HG02970 (cell line): ENCODE measurements around the gene HPSE2.
"Not testable (repeated sequence)": the region's sequence is repeated elsewhere in the genome, so short reads cannot be mapped to it uniquely, and the experiment has no call there.

Experiments
- ATAC-seq: cut with Tn5 transposase; IDR thresholded peaks from one replicate; pipeline ENCODE4 v1.9.1; 2021; ENCODE audit warnings: mild to moderate bottlenecking, moderate library complexity, moderate number of reproducible peaks; ENCODE audit not compliant: unreplicated experiment, low FRiP score

The HPSE2 gene

DNA sequence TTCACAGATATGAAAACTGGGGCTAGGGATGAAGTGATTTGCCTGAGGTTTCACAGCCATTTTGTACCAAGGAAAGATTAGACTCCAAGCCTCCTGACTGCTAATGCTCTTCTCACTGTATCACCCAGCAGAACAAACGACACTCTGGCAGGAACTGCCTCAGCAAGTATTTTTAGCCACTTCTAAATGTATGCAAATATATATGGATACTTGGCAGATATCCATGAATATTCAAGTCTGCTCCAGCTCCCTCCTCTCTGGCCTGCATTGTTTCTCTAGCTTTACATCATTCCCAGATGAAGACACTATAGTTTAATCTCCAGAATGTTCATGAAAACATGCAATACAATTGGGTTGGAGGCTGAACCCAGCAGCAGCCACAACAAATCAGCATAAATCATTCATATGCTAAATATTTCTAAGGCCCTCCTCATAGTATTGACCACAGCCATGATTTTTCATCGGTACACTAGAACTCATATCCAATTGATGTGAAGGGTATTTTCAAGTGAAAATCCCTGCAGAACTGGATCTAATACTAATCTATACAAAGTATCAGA, 65.5 kb downstream of the HPSE2 start:
- no peak for ATAC-seq

DNA sequence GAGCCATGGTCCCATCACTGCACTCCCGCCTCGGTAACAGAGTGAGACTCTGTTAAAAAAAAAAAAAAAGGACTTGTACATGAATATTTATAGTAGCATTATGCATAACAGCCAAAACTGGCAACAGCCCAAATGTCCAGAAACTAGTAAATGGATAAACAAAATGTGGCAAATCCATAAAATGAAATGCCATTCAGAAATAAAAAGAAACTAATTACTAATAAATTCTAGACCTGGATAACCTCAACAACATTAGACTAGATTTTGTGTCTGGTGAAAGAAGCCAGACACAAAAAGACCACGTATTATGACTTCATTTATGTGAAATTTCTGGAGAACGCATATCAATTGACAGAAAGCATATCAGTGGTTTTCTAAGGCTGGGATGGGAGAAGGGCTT, 74.5 kb downstream of the HPSE2 start:
- ATAC-seq: no peak

DNA sequence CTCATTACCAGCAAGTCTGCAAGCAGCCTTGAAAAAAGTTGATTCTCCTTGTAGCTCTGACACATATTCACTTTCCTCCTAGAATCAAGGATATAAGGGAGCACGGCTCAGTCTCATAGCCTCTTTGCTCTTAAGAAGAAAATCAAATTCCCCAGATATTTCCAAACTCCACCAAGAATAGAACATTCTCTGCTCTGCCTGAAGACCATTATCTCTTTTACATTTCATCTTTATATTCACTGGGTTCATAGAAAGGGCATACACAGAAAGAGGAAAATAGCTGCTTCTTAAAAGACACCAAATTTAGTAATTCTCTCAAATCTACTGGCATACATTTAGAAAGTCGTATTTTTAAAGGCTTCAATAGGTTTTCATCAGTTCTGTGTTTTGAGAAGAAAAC, 92.0 kb downstream of the HPSE2 start:
- no peak for ATAC-seq

DNA sequence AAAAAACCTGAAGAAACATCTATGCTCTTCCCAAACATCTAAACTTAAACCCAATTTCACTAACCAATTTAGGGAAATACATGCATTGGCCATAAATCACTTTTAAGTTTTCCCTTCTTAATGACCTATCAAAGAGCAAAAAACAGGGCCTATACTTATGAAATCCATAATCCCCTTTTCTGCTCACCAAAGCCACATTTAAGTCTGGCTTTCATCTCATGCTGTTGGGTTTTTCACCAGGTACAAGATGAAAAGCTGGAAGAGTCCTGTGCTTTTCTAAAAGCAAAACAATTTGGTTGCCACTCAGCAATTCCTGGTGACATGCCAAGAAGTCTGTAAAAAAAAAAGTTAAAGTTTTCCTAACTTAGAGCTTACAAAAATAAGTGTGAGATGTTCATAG, 92.6 kb downstream of the HPSE2 start:
- no peak for ATAC-seq

DNA sequence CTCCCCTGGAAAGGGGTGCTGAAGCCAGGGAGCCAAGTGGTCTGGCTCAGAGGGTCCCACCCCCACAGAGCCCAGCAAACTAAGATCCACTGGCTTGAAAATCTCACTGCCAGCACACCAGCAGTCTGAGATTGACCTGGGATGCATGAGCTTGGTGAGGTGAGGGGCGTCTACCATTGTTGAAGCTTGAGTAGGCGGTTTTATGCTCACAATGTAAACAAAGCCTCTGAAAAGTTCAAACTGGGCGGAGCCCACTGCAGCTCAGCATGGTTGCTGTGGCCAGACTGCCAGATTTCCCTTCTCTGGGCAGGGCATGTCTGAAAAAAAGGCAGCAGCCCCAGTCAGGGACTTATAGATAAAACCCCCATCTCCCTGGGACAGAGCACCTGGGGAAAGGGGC, 102.8 kb downstream of the HPSE2 start:
- not testable (repeated sequence) for ATAC-seq

DNA sequence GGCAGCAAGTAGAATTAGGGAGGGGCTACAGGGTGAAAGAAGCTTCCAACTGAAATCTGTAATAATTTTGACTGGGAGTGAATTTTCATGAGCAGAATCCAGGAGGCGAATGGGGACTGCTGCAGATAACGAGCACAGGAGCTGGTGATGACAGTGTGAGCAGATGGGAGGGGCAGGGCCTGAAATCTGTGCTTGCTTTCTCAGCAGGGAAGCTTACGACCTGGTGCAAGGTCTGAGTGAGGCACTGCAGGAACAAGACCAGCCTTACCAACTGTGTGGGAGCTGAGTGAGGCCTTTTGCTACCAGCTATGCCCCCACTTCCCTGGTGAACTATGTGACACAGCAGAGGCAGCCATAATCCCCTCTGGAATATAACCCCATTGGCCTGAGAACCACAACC, 109.8 kb downstream of the HPSE2 start:
- ATAC-seq: no peak

DNA sequence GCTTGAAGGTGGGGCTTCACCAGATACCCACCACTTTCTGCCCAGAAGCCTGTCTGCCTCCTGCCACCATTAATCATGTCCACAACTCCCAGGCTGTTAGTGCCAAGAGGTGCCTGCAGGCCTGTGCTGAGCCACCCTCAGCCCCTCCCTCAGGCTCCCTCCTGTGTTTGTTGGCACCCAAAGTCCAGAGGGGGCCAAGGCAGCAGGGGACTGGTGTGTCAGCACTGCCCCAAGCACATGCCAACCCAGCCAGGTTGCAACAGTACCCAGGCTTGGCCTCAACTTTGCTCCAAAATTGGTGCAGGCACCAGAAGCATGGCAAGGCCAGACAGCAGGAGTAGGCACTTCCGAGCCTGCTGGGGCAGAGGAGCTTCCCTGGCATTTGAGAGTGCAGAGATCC, 111.3 kb downstream of the HPSE2 start:
- no peak for ATAC-seq

DNA sequence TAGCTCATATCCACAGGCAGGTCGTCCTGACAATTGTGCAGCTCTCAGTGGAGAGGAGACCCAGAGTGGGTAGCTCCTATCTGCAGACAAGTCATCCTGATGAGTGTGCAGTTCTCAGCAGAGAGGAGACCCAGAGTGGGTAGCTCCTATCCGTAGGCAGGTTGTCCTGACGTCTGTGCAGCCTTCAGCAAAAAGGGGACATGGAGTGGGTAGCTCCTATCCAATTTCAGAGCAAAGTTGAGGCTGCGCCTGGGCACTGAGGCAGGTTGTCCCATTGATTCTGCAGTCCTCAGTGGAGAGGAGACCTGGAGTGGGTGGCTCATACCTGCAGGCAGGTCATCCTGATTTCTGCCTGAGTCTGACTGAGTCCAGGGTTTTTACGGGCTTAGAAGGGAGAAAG, 111.8 kb downstream of the HPSE2 start:
- no peak for ATAC-seq

DNA sequence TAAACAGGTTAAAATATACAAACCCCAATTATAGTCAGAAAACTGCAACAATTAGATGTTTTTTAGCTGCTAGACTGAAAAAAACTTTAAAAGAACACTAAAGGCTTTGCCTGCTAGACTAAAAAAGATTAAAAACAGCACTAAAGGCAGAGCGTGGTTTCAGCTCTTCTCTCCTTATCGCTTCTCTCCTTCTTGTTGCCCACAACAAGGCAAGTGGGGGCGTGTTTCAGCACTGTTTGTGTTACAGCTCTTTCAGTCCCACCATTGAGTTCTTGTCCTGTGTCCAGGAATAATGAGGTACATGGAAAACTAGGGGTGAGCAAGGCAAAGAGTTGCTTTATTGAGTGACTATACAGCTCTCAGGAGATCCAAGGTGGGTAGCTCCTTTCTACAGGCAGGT, 112.3 kb downstream of the HPSE2 start:
- no peak for ATAC-seq

DNA sequence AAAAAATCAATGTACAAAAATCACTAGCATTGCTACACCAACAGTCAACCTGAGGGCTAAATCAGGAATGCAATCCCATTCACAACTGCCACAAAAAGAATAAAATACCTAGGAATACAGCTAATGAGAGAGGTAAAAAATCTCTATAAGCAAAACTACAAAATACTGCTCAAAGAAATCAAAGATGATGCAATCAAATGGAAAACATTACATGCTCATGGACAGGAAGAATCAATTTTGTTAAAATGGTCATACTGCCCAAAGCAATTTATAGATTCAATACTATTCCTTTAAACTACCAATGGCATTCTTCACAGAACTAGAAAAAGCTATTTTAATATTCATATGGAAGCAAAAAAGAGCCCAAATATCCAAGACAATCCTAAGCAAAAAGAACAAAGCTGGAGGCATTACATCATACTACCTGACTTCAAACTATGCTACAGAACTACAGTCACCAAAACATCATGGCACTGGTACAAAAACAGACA, 116.3 kb downstream of the HPSE2 start:
- no peak for ATAC-seq

DNA sequence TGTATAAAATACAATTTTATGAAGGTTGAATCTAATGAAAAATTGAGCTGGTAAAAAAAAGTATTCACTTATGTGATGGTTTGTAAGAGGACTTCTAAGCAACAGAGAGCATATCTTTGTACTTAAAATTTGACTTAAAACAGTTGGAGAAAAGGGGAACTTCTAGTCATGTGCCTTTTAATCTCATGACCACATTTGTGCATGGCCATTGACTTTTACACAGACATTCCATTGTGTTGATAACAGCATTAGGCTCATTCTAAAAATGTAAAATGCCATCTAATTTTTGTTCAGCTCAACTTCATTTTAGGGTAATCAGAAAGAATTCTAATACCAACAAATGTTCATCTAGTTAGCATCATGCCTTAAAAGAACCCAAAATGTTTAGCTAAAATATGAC, 119.9 kb downstream of the HPSE2 start:
- no peak for ATAC-seq

DNA sequence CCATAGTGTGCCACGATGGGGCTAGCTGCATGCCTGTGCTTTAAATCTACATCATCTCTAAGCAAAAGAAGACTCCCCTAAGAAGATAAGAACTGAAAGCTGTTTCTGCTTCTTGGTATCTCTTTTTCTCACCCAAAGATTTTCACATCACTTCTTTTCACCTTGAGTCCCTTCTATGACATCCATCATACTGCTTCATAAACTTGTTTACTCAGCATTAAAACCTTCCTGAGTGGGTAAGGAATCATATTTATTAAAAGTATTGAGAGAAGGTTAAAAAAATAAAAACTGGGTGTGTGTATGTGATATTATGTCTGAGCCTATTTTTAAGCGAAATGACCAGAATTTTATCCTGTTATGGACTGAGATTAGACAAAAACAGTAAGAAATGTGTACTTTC, 150.3 kb downstream of the HPSE2 start:
- ATAC-seq: no peak

DNA sequence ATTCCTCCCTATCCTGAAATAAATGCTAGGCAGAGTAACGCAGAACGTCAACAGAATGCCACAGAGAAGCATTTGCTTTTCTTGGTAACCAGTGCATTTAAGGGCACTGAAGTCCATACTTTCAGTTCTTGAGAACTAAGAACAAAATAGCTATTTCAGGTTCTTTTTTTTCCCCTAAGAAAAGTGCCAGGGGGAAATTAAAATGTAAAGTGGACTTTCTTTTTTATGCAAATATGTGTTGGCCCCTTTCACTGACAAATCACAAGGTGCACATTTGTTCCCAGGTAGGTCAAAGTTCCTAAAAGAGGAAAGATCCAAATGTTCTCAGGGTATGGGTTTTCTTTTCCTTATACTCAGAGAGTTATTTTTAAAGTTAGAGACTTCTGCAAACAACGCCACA, 151.5 kb downstream of the HPSE2 start:
- no peak for ATAC-seq

DNA sequence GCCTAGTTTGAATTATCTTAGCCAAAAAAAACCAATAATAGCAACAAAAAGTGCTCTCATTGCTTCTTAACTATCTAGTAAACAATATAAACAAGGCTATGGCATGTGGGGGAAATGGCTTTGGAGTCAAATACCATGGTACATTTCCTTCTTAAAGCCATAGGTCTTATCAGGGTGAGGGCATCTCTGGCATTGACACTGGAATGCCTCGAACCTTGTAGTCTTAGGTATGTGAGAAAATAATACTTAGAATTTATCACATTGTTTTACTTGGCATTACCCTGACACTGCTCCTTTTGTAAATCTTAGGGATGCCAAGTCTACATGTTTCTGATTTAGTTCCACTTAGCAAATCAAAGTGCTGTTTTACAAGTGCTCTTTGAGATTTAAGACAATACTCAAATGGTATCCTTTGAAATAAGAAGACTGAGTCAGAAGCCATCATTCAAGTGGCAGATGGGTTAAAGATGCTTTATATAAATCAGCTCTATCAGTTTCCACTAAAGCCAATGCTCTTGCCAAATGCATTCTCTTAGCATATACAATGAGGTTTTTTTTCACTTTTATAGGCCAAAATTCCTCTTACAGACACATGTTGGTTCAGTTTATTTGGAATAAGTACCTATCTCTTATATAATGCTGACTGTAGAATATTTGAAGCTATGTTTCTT, 155.2 kb downstream of the HPSE2 start:
- ATAC-seq: no peak

DNA sequence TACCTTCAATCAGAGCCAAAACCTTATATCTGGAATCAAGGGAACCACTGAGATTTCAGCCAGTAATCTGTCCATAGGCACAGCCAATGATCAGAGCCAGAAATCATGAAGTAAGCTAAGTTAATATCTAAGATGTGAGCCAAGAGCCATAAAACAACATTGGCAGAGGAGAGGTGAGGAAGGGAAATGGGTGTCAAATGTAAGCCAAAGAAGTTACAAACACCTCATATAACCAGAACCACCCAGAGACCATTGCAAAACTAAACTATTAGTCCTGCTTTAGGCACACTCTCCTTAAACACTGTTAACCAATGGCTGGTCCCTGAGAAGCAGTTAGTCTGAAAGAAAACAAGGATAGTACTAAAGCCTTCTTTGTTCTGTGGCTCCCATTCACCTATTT, 173.1 kb downstream of the HPSE2 start:
- no peak for ATAC-seq

DNA sequence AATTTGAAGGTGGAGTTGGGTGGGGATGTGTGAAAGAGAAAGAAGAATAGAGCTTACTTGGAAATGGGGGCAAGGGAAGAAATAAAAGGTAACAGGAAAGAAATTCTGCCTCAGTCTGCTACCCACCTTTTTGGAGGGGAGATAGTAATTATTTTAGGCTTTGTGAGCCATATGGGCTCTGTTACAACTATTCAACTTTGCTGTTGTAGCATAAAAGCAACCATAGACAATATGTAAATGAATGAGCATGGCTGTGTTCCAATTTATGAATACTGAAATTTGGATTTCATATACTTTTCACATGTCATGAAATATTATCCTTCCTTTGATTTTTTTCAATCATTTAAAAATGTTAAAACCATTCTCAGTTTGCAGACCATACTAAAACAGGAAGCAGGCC, 176.9 kb downstream of the HPSE2 start:
- ATAC-seq: no peak

DNA sequence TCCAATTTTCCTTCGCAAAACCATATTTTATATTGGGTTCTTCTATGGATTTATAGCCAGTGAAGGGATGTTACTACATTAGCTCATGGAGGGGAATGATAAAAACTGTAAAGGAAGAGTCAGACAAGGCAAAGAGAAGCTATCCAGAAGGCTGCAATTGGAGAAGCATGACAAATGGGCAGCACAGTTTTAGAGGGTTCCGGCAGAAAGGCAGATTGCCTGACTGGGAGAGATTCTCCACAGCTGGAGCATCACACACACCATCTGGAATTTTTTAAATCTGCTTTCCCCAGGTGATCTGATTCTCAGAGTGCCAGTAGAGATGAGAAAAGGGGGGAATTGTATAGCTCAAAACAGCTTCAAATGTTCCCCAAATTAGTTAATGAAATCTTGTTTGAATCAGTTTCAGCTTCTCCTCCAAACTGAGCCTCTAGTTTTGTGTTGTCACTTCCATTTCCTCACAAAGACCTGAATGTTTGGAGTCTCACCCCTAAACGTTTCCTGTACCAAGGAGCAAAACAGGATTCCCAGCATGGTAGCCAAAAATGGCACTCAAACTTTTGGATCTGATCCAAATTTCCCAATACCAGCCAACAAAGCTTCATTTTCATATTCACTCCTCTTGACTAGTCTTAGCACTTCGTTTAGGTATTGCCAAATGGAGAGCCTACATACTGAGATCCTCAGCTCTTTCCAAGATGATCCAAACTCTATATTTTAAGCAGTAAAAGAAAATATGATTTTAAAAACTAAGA, 177.5 kb downstream of the HPSE2 start:
- no peak for ATAC-seq

DNA sequence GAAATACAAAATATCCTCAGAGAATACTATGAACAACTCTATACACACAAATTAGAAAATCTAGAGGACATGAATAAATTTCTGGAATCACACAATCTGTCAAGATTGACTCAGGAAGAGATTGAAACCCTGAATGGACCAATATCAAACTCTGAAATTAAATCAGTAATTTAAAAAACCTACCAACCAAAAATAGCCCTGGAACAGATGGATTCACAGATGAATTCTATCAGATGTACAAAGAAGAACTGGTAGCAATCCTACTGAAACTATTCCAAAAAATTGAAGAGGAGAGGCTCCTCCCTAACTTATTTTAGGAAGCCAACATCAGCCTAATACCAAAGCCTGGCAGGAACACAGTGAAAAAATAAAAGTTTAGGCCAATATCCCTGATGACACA, 190.0 kb downstream of the HPSE2 start:
- ATAC-seq: no peak

DNA sequence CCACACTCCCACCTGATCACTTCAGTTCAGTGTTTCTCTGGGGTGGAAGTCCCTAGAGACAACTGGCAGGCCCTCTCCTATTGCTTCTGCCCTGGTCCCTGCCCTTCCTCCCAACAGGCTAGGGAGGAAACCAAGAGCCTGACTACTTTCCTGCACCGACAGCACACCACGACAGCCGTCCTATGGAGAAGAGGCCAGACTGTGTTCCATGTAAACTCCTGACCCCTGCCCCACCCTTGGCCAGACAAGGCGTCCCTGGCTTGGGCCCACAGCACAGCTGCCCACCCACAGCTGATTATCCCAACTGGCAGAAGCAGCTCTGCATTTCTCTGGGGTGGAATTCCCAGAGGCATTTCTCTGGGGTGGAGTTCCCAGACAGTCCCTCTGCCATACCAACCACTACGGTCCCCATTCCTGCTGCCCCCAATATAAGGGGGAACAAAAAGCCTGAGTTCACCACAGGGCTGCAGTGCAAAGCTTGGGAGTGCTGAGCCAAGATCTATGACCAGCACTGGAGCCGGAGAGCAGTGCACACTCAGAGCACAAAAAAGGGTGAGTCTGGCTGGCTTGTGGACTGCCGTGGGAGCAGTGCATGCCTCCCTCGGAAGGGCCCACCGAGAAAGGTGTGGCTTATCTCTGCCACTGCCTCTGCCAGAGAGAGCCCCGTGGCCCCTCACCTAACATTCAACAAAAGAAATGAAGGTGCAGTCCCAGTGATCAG, 193.4 kb downstream of the HPSE2 start:
- ATAC-seq: no peak

DNA sequence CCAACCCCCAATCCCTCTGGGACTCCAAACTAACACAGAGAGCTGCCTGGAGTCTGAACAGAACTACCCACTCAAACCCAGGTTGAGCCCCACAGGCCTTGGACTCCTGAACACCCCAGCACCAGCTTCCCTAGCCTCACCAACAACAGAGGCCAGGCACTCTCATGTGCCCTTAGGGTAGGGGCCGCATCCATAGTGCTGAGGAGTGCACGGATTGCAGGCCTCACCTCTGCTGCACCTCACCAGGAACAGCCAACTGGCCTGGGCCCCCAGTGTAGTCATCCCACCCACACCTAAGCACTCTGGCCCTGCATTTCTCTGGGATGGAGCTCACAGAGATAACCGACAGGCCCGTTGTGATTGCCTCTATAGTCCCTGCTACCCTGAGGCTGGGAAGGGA, 194.2 kb downstream of the HPSE2 start:
- no peak for ATAC-seq

DNA sequence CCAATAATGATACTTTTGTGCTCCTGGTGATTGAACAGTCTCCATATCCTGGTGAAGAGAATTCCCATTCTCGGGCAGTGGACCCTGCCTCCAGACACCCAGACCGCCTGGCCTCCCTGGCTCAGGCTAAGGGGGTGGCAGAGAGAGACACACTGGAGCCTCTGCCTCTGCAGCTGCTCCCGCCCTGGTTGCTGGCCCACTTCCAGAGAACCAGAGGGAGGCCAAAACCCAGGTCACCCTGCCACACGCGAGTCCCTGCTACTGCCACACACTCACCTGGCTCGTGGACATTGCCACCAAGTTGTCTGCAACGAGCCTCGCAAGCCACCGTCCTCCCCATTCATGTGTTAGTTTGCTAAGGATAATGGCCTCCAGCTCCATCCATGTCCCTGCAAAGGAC, 221.8 kb downstream of the HPSE2 start:
- no peak for ATAC-seq
